ENCODE data around the gene MKLN1. TPM values are rescaled to one million over a fixed set of nuclear protein-coding genes. Genes with fewer than 3 reads are reported as not detected.

The MKLN1 gene
- total and polyA plus RNA-seq, 2 of the 13 experiments (the other 11 are each of a cell fraction or from before 2014, with no cell fraction given) = 33.6 to 43.5 TPM

DNA sequence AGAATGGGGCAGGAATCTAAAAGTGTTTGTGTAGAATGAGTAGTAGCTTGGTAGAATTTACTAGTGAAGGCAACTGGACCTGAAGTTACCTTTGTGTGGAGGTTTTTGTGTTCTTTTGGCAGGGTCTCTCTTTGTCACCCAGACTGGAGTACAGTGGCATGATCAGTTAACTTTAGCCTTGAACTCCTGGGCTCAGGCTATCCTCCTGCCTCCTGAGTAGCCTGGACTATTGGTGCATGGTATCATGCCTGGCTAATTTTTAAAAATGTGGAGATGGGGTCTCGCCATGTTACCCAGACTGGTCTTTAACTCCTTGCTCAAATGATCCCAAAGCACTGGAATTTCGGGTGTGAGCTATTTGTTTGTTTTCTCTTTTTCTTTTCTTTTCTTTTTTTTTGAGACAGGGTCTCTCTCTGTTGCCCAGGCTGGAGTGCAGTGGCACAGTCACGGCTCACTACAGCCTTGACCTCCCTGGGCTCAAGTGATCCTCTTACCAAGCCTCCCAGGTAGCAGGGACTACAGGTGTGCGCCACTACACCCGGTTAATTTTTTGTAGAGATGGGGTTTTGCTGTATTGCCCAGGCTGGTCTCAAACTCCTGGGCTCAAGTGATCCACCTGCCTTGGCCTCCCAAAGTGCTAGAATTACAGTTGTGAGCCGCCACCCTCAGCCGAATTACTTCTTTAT is 76.7 kb downstream of the MKLN1 start (continued):
- TF ChIP-seq ATM (IDR thresholded peaks at IDR 0.05; ENCODE audit: borderline replicate concordance) (no peak), ARNTL (CRISPR knock-in tag; IDR thresholded peaks at IDR 0.05) (no peak), SNAI1 (CRISPR knock-in tag; IDR thresholded peaks at IDR 0.05; ENCODE audit: borderline replicate concordance) (no peak), ZBTB38 (CRISPR knock-in tag; IDR thresholded peaks at IDR 0.05) (no peak), ZNF460 (CRISPR knock-in tag; IDR thresholded peaks at IDR 0.05; ENCODE audit: borderline replicate concordance) (peak; percentile 58; the same call in 1 of the 2 replicates), ZNF333 (CRISPR knock-in tag; IDR thresholded peaks at IDR 0.05; ENCODE audit: borderline replicate concordance) (no peak), ZNF264 (CRISPR knock-in tag; IDR thresholded peaks at IDR 0.05) (0 out of 2 replicates have a peak, but pooled peaks have one; percentile 23), ZNF564 (CRISPR knock-in tag; IDR thresholded peaks at IDR 0.05) (no peak), ZSCAN21 (CRISPR knock-in tag; IDR thresholded peaks at IDR 0.05; ENCODE audit: borderline replicate concordance) (no peak), ZNF256 (CRISPR knock-in tag; conservative IDR thresholded peaks at IDR 0.05) (no peak), ARNT (IDR thresholded peaks at IDR 0.05) (no peak), ZNF83 (CRISPR knock-in tag; IDR thresholded peaks at IDR 0.05; ENCODE audit: borderline replicate concordance) (no peak), LCORL (IDR thresholded peaks at IDR 0.05) (no peak), LCORL (CRISPR knock-in tag; IDR thresholded peaks at IDR 0.05) (no peak), ZNF605 (CRISPR knock-in tag; IDR thresholded peaks at IDR 0.05) (no peak), ASH2L (IDR thresholded peaks at IDR 0.05; ENCODE audit: insufficient read length, low read depth, low read length) (no peak), NPAS2 (CRISPR knock-in tag; IDR thresholded peaks at IDR 0.05; ENCODE audit: borderline replicate concordance) (no peak), RFX5 (IDR thresholded peaks at IDR 0.05; ENCODE audit: low read depth, low read length) (no peak), ZNF350 (CRISPR knock-in tag; IDR thresholded peaks at IDR 0.05; ENCODE audit: borderline replicate concordance, low read depth) (no peak), KLF16 (CRISPR knock-in tag; IDR thresholded peaks at IDR 0.05) (no peak), SRY (CRISPR knock-in tag; IDR thresholded peaks at IDR 0.05) (no peak), FOSL1 (CRISPR knock-in tag; IDR thresholded peaks at IDR 0.05; ENCODE audit: borderline replicate concordance) (no peak), XBP1 (CRISPR knock-in tag; IDR thresholded peaks at IDR 0.05) (no peak), RXRB (CRISPR knock-in tag; IDR thresholded peaks at IDR 0.05; ENCODE audit: borderline replicate concordance) (no peak)
- TF ChIP-seq, protein P1, sequence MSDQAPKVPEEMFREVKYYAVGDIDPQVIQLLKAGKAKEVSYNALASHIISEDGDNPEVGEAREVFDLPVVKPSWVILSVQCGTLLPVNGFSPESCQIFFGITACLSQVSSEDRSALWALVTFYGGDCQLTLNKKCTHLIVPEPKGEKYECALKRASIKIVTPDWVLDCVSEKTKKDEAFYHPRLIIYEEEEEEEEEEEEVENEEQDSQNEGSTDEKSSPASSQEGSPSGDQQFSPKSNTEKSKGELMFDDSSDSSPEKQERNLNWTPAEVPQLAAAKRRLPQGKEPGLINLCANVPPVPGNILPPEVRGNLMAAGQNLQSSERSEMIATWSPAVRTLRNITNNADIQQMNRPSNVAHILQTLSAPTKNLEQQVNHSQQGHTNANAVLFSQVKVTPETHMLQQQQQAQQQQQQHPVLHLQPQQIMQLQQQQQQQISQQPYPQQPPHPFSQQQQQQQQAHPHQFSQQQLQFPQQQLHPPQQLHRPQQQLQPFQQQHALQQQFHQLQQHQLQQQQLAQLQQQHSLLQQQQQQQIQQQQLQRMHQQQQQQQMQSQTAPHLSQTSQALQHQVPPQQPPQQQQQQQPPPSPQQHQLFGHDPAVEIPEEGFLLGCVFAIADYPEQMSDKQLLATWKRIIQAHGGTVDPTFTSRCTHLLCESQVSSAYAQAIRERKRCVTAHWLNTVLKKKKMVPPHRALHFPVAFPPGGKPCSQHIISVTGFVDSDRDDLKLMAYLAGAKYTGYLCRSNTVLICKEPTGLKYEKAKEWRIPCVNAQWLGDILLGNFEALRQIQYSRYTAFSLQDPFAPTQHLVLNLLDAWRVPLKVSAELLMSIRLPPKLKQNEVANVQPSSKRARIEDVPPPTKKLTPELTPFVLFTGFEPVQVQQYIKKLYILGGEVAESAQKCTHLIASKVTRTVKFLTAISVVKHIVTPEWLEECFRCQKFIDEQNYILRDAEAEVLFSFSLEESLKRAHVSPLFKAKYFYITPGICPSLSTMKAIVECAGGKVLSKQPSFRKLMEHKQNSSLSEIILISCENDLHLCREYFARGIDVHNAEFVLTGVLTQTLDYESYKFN (CRISPR knock-in tag; conservative IDR thresholded peaks at IDR 0.05) = peak; percentile 27; the same call in 1 of the 2 replicates
- TF ChIP-seq, protein P2, sequence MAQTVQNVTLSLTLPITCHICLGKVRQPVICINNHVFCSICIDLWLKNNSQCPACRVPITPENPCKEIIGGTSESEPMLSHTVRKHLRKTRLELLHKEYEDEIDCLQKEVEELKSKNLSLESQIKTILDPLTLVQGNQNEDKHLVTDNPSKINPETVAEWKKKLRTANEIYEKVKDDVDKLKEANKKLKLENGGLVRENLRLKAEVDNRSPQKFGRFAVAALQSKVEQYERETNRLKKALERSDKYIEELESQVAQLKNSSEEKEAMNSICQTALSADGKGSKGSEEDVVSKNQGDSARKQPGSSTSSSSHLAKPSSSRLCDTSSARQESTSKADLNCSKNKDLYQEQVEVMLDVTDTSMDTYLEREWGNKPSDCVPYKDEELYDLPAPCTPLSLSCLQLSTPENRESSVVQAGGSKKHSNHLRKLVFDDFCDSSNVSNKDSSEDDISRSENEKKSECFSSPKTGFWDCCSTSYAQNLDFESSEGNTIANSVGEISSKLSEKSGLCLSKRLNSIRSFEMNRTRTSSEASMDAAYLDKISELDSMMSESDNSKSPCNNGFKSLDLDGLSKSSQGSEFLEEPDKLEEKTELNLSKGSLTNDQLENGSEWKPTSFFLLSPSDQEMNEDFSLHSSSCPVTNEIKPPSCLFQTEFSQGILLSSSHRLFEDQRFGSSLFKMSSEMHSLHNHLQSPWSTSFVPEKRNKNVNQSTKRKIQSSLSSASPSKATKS (CRISPR knock-in tag; IDR thresholded peaks at IDR 0.05) = no peak
- TF ChIP-seq, protein P3, sequence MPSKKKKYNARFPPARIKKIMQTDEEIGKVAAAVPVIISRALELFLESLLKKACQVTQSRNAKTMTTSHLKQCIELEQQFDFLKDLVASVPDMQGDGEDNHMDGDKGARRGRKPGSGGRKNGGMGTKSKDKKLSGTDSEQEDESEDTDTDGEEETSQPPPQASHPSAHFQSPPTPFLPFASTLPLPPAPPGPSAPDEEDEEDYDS (CRISPR knock-in tag; IDR thresholded peaks at IDR 0.05) = no peak

All from HepG2 (cell line).